ENCODE results near the gene SLC9C1. TPM values are rescaled to one million over a fixed set of nuclear protein-coding genes. Genes with fewer than 3 reads are reported as not detected.

SLC9C1 gene
- total and polyA plus RNA-seq, 2 of the 4 experiments (the other 2 are of a cell fraction), result not detected

GRCh38 chr3:112175646-112176045, 118.4 kb downstream of the SLC9C1 start:
- Histone ChIP-seq H2AK5ac (ENCODE audit: low read depth, low read length) (no peak overlapping the region), H3K4me3 (ENCODE audit: insufficient read depth, low read depth, low read length) (no peak overlapping the region), H3K36me3 (ENCODE audit: control insufficient read depth, insufficient read depth, low read length) (no peaks in the 10 kb centered on the region), H4K20me1 (ENCODE audit: insufficient read depth, low read length) (no peaks in the 10 kb centered on the region; the same call in 1 of the 2 replicates), H2BK20ac (ENCODE audit: low read depth, low read length) (no peak overlapping the region), H3K18ac (ENCODE audit: low read depth, low read length) (no peak overlapping the region), H2BK15ac (ENCODE audit: low read depth, low read length) (no peak overlapping the region), H2AFZ (replicated peaks; ENCODE audit: low read length, poor library complexity) (no peak overlapping the region), H3K27me3 (ENCODE audit: control insufficient read depth, insufficient read depth, low read length) (no peaks in the 10 kb centered on the region), H2AK9ac (replicated peaks; ENCODE audit: low read depth, low read length, poor library complexity) (no peak overlapping the region), H4K8ac (ENCODE audit: low read depth in 2 of 2, low read length in 2 of 2) (no peak overlapping the region), H3K56ac (ENCODE audit: extremely low read depth, insufficient read depth, low read length) (no peak overlapping the region), H3K9ac (ENCODE audit: low read depth, low read length) (no peak overlapping the region), H3K14ac (replicated peaks; ENCODE audit: low read depth, low read length) (no peak overlapping the region), H3K9me1 (ENCODE audit: insufficient read depth, low read length) (no peaks in the 10 kb centered on the region), H3K79me1 (ENCODE audit: low read depth in 1 of 2, low read length in 2 of 2) (no peaks in the 10 kb centered on the region), H3K4me2 (ENCODE audit: low read depth, low read length) (no peak overlapping the region), H2BK120ac (ENCODE audit: low read depth, low read length) (no peak overlapping the region), H3K27ac (ENCODE audit: insufficient read depth, low read length) (no peak overlapping the region), H2BK5ac (ENCODE audit: low read depth, low read length, poor library complexity, severe bottlenecking) (no peak overlapping the region), H3K9me3 (ENCODE audit: control insufficient read depth, insufficient read depth, low read length) (no peaks in the 10 kb centered on the region), H3K23ac (ENCODE audit: low read depth, low read length) (no peak overlapping the region), H4K91ac (ENCODE audit: insufficient read depth, low read depth, low read length) (no peak overlapping the region), H4K5ac (ENCODE audit: low read depth, low read length) (no peak overlapping the region), H3K4ac (ENCODE audit: low read depth, low read length) (no peak overlapping the region), H3K4me1 (ENCODE audit: control insufficient read depth, insufficient read depth, low read length) (no peaks in the 10 kb centered on the region)
- TF ChIP-seq POLR2A (IDR thresholded peaks at IDR 0.05; ENCODE audit: low read depth, low read length) (no peak), CTCF (conservative IDR thresholded peaks at IDR 0.05; ENCODE audit: low read depth, low read length) (no peak), MAZ (IDR thresholded peaks at IDR 0.05; ENCODE audit: borderline replicate concordance, low read depth, low read length) (no peak), SMC3 (IDR thresholded peaks at IDR 0.05; ENCODE audit: low read depth, low read length) (no peak), MXI1 (IDR thresholded peaks at IDR 0.05; ENCODE audit: borderline replicate concordance, low read depth, low read length) (no peak), NFE2L2 (IDR thresholded peaks at IDR 0.05; ENCODE audit: low read depth, low read length) (no peak), CHD1 (IDR thresholded peaks at IDR 0.05; ENCODE audit: low read depth, low read length) (no peak)
- no peak for ATAC-seq (ENCODE audit: low read depth)
- in situ Hi-C loops (cut with MboI; ENCODE audit: low sequenced_read_pairs), result no loop called here
- CTCF ChIA-PET, result no interaction called here
- dilution Hi-C loops (cut with HindIII; ENCODE audit: low sequenced_read_pairs, unreplicated experiment), result no loop called here
- no peak for DNase-seq
- intact Hi-C loops (cut with micrococcal nuclease), result no loop called here
- BruUV-seq (replicated peaks), result no TSS peak
- POLR2A ChIA-PET (ENCODE audit: unreplicated experiment), result no interaction called here
- WGBS, 2 experiments (ENCODE audit: extremely low coverage in 2 of 2, insufficient read length in 1 of 2), result 45% methylated on average over 4 of the region's 6 CpGs; no CpG with 5 or more reads in 1 of the 2 experiments

Data from IMR-90 (cell line).